ENCODE measurements around the gene CCDC91.

DNA sequence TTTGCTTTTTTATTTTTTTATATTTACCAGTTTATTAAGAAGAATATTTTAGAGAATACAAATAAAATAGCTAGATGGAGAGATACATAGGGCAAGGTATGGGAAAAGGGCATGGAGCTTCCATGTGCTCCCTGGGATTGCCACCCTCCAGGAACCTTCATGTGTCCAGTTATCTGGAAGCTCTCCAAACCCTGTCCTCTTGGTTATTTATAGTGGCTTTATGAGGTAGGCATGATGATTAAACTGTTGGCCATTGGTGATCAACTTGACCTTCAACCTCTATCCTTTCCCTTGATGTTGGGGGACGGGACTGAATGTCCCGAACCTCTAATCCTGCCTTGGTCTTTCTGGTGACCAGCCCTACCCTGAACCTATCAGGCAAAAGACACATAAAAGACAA is 156.3 kb downstream of the CCDC91 start:
- TF ChIP-seq, protein P1, sequence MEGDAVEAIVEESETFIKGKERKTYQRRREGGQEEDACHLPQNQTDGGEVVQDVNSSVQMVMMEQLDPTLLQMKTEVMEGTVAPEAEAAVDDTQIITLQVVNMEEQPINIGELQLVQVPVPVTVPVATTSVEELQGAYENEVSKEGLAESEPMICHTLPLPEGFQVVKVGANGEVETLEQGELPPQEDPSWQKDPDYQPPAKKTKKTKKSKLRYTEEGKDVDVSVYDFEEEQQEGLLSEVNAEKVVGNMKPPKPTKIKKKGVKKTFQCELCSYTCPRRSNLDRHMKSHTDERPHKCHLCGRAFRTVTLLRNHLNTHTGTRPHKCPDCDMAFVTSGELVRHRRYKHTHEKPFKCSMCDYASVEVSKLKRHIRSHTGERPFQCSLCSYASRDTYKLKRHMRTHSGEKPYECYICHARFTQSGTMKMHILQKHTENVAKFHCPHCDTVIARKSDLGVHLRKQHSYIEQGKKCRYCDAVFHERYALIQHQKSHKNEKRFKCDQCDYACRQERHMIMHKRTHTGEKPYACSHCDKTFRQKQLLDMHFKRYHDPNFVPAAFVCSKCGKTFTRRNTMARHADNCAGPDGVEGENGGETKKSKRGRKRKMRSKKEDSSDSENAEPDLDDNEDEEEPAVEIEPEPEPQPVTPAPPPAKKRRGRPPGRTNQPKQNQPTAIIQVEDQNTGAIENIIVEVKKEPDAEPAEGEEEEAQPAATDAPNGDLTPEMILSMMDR (IDR thresholded peaks at IDR 0.05) = no peak
- TF ChIP-seq, protein P2, sequence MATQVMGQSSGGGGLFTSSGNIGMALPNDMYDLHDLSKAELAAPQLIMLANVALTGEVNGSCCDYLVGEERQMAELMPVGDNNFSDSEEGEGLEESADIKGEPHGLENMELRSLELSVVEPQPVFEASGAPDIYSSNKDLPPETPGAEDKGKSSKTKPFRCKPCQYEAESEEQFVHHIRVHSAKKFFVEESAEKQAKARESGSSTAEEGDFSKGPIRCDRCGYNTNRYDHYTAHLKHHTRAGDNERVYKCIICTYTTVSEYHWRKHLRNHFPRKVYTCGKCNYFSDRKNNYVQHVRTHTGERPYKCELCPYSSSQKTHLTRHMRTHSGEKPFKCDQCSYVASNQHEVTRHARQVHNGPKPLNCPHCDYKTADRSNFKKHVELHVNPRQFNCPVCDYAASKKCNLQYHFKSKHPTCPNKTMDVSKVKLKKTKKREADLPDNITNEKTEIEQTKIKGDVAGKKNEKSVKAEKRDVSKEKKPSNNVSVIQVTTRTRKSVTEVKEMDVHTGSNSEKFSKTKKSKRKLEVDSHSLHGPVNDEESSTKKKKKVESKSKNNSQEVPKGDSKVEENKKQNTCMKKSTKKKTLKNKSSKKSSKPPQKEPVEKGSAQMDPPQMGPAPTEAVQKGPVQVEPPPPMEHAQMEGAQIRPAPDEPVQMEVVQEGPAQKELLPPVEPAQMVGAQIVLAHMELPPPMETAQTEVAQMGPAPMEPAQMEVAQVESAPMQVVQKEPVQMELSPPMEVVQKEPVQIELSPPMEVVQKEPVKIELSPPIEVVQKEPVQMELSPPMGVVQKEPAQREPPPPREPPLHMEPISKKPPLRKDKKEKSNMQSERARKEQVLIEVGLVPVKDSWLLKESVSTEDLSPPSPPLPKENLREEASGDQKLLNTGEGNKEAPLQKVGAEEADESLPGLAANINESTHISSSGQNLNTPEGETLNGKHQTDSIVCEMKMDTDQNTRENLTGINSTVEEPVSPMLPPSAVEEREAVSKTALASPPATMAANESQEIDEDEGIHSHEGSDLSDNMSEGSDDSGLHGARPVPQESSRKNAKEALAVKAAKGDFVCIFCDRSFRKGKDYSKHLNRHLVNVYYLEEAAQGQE (IDR thresholded peaks at IDR 0.05; ENCODE audit: insufficient read depth in 1 of 2, low read depth in 2 of 2, low read length in 1 of 2) = no peak
